Heart right ventricle (tissue), 16 donors: ENCODE measurements around the gene OSBPL10. TPM values are rescaled to one million over a fixed set of nuclear protein-coding genes. Genes with fewer than 3 reads are reported as not detected.

Source experiments
- ATAC-seq, 8 donors: fragments of 200-7000 bp; cut with Tn5 transposase; one replicate each; pipeline ENCODE4 v1.9.1; 2020; ENCODE audit warnings: mild to moderate bottlenecking in 8 of 8, moderate library complexity in 8 of 8, moderate number of reproducible peaks in 1 of 8
- DNase-seq, 2 donors: peaks; one replicate each; pipeline ENCODE4 v3.0.0-alpha.2; 2020
- H3K27ac ChIP-seq, 10 donors: fragments of 200-600 bp; sonication (generic) in 2 of 10; one replicate each; pipeline versions ENCODE4 v1.5.0 to v1.8.0; 2020 to 2022; ENCODE audit warnings: mild to moderate bottlenecking in 3 of 10
- H3K27me3 ChIP-seq, 7 donors: fragments of 200-600 bp; one replicate each; pipeline ENCODE4 v1.8.0; 2021 to 2022; ENCODE audit warnings: mild to moderate bottlenecking in 2 of 7
- H3K36me3 ChIP-seq, 9 donors: fragments of 200-600 bp; sonication (generic) in 1 of 9; one replicate each; pipeline versions ENCODE4 v1.5.0 to v1.8.0; 2020 to 2022; ENCODE audit warnings: mild to moderate bottlenecking in 2 of 9
- H3K4me1 ChIP-seq, 9 donors: fragments of 200-600 bp; sonication (generic) in 1 of 9; one replicate each; pipeline versions ENCODE4 v1.5.0 to v1.8.0; 2020 to 2022; ENCODE audit warnings: mild to moderate bottlenecking in 4 of 9
- H3K4me3 ChIP-seq, 10 donors: fragments of 200-600 bp; sonication (generic) in 2 of 10; one replicate each; pipeline versions ENCODE4 v1.5.0 to v1.8.0; 2020 to 2022; ENCODE audit warnings: mild to moderate bottlenecking in 7 of 10, moderate library complexity in 2 of 10
- H3K9me3 ChIP-seq, 11 donors: fragments of 200-600 bp in 10 of 11; sonication (generic) in 2 of 11; one replicate each; pipeline versions ENCODE4 v1.5.0 to v1.8.0; 2013 to 2022; ENCODE audit warnings: mild to moderate bottlenecking in 2 of 11, control low read depth in 1 of 11, moderate library complexity in 1 of 11
- CTCF ChIP-seq, 9 donors: fragments of 200-600 bp; sonication (generic) in 2 of 9; IDR thresholded peaks; one replicate each; pipeline versions ENCODE4 v1.5.0 to v1.8.0; 2021 to 2022; ENCODE audit warnings: antibody characterized with exemption in 9 of 9, mild to moderate bottlenecking in 5 of 9, moderate library complexity in 1 of 9
- whole genome bisulfite sequencing, 2 donors: extraction: QIAGEN DNeasy Blood & Tissue Kit; methylation state at CpG; one replicate each; pipeline ENCODE4 v1.1.7; 2013; ENCODE audit warnings: inconsistent platforms in 1 of 2; 5-methylcytosine and 5-hydroxymethylcytosine counted together
- intact Hi-C, 10 donors: fragments of 100-400 bp; cut with DNase I; formaldehyde crosslinking; loops; one replicate each; pipeline versions ENCODE4 v1.11.1 to v1.14.2; 2022
- polyA plus RNA-seq, 2 donors: library from polyadenylated mRNA; stranded (reverse); fragments of 200-250 nt; gene quantifications; one replicate each; pipeline ENCODE4 v1.2.3, GENCODE V29; 2013
- total RNA-seq, 10 donors: library from RNA; stranded (reverse); fragmentation: NEBNext Ultra II Directional in 3 of 10; extraction: Animal tissue kit (Norgen Biotek cat#: 25700) in 3 of 10; gene quantifications; one replicate each; pipeline versions ENCODE4 v1.2.1 to v1.2.4, GENCODE V29; 2021 to 2023
- donor health status: Arrhythmogenic right ventricular cardiomyopathy.
- donor health status: ischemic (EF 13 %, LVEDD 7.1; RV severe dilation, severe dysfunction).
- donor health status: healthy with polysubstance abuse.
- donor health status: DM: no; HTN: yes; CAD: no.
- donor health status: DM: no; HTN: no; CAD: no.
- donor health status: ischemic (EF 25% LVEDD 6.9; RV normal size, moderate dysfunction).
- donor health status: ischemic (EF 25% LVEDD 5.7; RV mildly dilated, moderate dysfunction).
- donor health status: healthy.
- donor health status: DM: yes; HTN: yes; CAD: no.
- donor health status: Ischemic cardiomyopathy.
- donor health status: ischemic (EF 35%, LVEDD 5.7; RV mildly dilated, moderate dysfunction).
- donor health status: nonischemic (EF 11% LVEDD 7.7; RV severe dilation, severe dysfunction).
- donor health status: DM: yes; HTN: yes; CAD: no.
- donor health status: PGD.
- donor health status: ischemic (EF 29% LVEDD 5.4; RV normal size, mild dysfunction).
- donor health status: nonischemic (EF 23%, LVEDD 6.1; RV moderate dilation, normal function).

OSBPL10 gene
- total and polyA plus RNA-seq, 12 donors, result 1.2 to 8.5 (median 4.1) TPM

- H3K4me3 ChIP-seq, result no peak overlapping the region
- WGBS, 2 donors, result 81 to 85% methylated on average over 5 of the region's 5 CpGs
- peaks cover 0 to 15% (median 8%) of the 10 kb centered on the region in 9 donors for H3K4me1 ChIP-seq
- no peaks in the 10 kb centered on the region for H3K9me3 ChIP-seq
- intact Hi-C loops, result loop anchor here in 1 of 10 donors (5.0 kb wide), 1 partner anchor 201 kb away; no protein-coding TSS in a partner anchor
- no peaks in the 10 kb centered on the region for H3K36me3 ChIP-seq
- no peak for TF ChIP-seq CTCF (IDR thresholded peaks at IDR 0.05)
- no peaks in the 10 kb centered on the region for H3K27me3 ChIP-seq
- H3K27ac ChIP-seq, result no peak overlapping the region
- DNase-seq (no peak), ATAC-seq (no peak)
Observed at GRCh38 chr3:31758322-31758965, 222.6 kb downstream of the OSBPL10 start.

GRCh38 chr3:31755926-31756658 is 225.0 kb downstream of the OSBPL10 start:
- TF ChIP-seq CTCF (IDR thresholded peaks at IDR 0.05), result no peak
- Histone ChIP-seq H3K9me3 (no peaks in the 10 kb centered on the region), H3K36me3 (no peaks in the 10 kb centered on the region), H3K27me3 (no peaks in the 10 kb centered on the region), H3K4me1 (peaks cover 0 to 15% (median 8%) of the 10 kb centered on the region in 9 donors), H3K27ac (no peak overlapping the region), H3K4me3 (no peak overlapping the region)
- WGBS, 2 donors, result 44 to 62% methylated on average over 7 of the region's 7 CpGs
- intact Hi-C loops, result loop anchor here in 1 of 10 donors (5.0 kb wide), 1 partner anchor 199 kb away; no protein-coding TSS in a partner anchor
- DNase-seq, result no peak
- ATAC-seq, result peak in 1 of 8 donors; percentile 63

GRCh38 chr3:31754575-31755278 is 226.3 kb downstream of the OSBPL10 start:
- H3K36me3 ChIP-seq, result no peaks in the 10 kb centered on the region
- no peak overlapping the region for H3K4me3 ChIP-seq
- no peak overlapping the region for H3K27ac ChIP-seq
- H3K9me3 ChIP-seq, result no peaks in the 10 kb centered on the region
- WGBS, 2 donors, result 91 to 96% methylated on average over 6 of the region's 6 CpGs
- TF ChIP-seq CTCF (IDR thresholded peaks at IDR 0.05), result no peak
- peaks cover 0 to 15% (median 8%) of the 10 kb centered on the region in 9 donors for H3K4me1 ChIP-seq
- ATAC-seq (no peak), DNase-seq (no peak)
- H3K27me3 ChIP-seq, result no peaks in the 10 kb centered on the region
- intact Hi-C loops, result loop anchor here in 1 of 10 donors (5.0 kb wide), 1 partner anchor 197 kb away; no protein-coding TSS in a partner anchor

- H3K36me3 ChIP-seq, result no peaks in the 10 kb centered on the region
- no peaks in the 10 kb centered on the region for H3K9me3 ChIP-seq
- H3K4me1 ChIP-seq, result peaks cover 0 to 15% (median 8%) of the 10 kb centered on the region in 9 donors
- DNase-seq (no peak), ATAC-seq (no peak)
- no peak overlapping the region for H3K27ac ChIP-seq
- no peak for TF ChIP-seq CTCF (IDR thresholded peaks at IDR 0.05)
- H3K27me3 ChIP-seq, result no peaks in the 10 kb centered on the region
- 98 to 100% methylated on average over 7 of the region's 7 CpGs for WGBS, 2 donors
- no peak overlapping the region for H3K4me3 ChIP-seq
- intact Hi-C loops, result no loop called here
Observed at GRCh38 chr3:31753050-31753425, 228.0 kb downstream of the OSBPL10 start.
